ENCODE measurements around the gene MSI2. TPM values are rescaled to one million over a fixed set of nuclear protein-coding genes. Genes with fewer than 3 reads are reported as not detected.

MSI2 gene
- total and polyA plus RNA-seq, 9 of the 15 experiments (the other 6 are each of a cell fraction or from before 2014, with no cell fraction given) = 4.6 to 61.8 (median 42.4) TPM

DNA sequence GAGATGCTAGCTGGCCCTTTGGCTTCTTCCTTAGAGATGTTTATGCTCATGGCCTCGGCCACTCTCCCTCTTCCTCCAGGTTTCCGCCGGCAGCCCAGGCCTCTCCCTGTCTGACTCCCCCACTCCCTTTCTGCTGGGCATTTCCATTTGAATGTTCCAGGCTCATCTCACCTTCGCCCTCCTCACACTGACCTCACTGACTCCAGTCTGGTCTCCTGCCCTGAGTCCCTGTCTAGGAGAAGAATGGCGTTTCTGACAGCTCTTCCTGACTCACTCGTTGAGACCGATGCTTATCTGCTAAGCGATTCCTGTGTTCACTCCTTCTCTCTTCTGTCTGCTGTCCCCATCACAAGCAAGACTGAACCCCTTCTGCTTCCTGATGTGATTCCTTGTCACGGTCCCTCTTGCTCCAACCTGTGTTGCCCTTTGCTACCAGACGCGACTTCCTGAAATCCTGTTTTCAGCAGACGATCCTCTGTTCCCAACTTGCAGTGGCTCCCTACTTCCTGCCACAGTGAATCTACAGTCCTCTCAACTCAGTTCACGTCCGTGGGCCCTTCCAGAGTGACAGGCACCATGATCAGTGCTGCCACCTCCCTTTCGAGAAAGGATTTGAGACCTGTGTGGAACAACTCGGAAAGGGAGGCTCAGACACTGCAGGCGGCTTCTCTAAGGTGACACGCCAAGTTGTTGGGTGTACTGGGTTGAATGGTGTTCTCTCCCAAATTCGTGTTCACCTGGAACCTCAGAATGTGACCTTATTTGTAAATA is 176.4 kb downstream of the MSI2 start:
- BruUV-seq (replicated peaks) = no TSS peak
- POLR2A ChIA-PET = interaction anchor here (0.8 kb wide), 1 partner anchor 640 kb away, joined by 3 read pairs; no protein-coding TSS in a partner anchor
- TF ChIP-seq MEIS2 (IDR thresholded peaks at IDR 0.05; ENCODE audit: partially characterized antibody) = peak; percentile 64
- peak in 1 of 2 experiments; percentile 31; a peak in 2 of 4 replicates for TF ChIP-seq RAD21 (CRISPR knock-in tag; conservative IDR thresholded peaks at IDR 0.05 in 1 of 2, IDR thresholded peaks at IDR 0.05 in 1 of 2)
- TF ChIP-seq ZNF165 (CRISPR knock-in tag; IDR thresholded peaks at IDR 0.05; ENCODE audit: borderline replicate concordance) = no peak
- 0 out of 2 replicates have a peak, but pooled peaks have one; percentile 2 for TF ChIP-seq BHLHE40 (IDR thresholded peaks at IDR 0.05; ENCODE audit: low read length)
- no peak for TF ChIP-seq PHF8 (IDR thresholded peaks at IDR 0.05; ENCODE audit: borderline replicate concordance, low read length)
- TF ChIP-seq, protein P1, sequence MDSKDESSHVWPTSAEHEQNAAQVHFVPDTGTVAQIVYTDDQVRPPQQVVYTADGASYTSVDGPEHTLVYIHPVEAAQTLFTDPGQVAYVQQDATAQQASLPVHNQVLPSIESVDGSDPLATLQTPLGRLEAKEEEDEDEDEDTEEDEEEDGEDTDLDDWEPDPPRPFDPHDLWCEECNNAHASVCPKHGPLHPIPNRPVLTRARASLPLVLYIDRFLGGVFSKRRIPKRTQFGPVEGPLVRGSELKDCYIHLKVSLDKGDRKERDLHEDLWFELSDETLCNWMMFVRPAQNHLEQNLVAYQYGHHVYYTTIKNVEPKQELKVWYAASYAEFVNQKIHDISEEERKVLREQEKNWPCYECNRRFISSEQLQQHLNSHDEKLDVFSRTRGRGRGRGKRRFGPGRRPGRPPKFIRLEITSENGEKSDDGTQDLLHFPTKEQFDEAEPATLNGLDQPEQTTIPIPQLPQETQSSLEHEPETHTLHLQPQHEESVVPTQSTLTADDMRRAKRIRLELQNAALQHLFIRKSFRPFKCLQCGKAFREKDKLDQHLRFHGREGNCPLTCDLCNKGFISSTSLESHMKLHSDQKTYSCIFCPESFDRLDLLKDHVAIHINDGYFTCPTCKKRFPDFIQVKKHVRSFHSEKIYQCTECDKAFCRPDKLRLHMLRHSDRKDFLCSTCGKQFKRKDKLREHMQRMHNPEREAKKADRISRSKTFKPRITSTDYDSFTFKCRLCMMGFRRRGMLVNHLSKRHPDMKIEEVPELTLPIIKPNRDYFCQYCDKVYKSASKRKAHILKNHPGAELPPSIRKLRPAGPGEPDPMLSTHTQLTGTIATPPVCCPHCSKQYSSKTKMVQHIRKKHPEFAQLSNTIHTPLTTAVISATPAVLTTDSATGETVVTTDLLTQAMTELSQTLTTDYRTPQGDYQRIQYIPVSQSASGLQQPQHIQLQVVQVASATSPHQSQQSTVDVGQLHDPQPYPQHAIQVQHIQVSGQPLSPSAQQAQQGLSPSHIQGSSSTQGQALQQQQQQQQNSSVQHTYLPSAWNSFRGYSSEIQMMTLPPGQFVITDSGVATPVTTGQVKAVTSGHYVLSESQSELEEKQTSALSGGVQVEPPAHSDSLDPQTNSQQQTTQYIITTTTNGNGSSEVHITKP (IDR thresholded peaks at IDR 0.05; ENCODE audit: partially characterized antibody) = no peak
- peak; percentile 72 for TF ChIP-seq FOSL1 (tag; conservative IDR thresholded peaks at IDR 0.05)
- TF ChIP-seq, protein P2, sequence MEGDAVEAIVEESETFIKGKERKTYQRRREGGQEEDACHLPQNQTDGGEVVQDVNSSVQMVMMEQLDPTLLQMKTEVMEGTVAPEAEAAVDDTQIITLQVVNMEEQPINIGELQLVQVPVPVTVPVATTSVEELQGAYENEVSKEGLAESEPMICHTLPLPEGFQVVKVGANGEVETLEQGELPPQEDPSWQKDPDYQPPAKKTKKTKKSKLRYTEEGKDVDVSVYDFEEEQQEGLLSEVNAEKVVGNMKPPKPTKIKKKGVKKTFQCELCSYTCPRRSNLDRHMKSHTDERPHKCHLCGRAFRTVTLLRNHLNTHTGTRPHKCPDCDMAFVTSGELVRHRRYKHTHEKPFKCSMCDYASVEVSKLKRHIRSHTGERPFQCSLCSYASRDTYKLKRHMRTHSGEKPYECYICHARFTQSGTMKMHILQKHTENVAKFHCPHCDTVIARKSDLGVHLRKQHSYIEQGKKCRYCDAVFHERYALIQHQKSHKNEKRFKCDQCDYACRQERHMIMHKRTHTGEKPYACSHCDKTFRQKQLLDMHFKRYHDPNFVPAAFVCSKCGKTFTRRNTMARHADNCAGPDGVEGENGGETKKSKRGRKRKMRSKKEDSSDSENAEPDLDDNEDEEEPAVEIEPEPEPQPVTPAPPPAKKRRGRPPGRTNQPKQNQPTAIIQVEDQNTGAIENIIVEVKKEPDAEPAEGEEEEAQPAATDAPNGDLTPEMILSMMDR (IDR thresholded peaks at IDR 0.05 in 2 of 3, conservative IDR thresholded peaks at IDR 0.05 in 1 of 3; ENCODE audit: insufficient read depth in 2 of 3, low read depth in 1 of 3, low read length in 3 of 3) = peak in 2 of 3 experiments; percentile 13 to 32; a peak in 1 of 6 replicates
- TF ChIP-seq, protein P3, sequence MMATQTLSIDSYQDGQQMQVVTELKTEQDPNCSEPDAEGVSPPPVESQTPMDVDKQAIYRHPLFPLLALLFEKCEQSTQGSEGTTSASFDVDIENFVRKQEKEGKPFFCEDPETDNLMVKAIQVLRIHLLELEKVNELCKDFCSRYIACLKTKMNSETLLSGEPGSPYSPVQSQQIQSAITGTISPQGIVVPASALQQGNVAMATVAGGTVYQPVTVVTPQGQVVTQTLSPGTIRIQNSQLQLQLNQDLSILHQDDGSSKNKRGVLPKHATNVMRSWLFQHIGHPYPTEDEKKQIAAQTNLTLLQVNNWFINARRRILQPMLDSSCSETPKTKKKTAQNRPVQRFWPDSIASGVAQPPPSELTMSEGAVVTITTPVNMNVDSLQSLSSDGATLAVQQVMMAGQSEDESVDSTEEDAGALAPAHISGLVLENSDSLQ (IDR thresholded peaks at IDR 0.05) = peak; percentile 74
- TF ChIP-seq ZZZ3 (IDR thresholded peaks at IDR 0.05) = no peak
- peak; percentile 35; the same call in 1 of the 2 replicates for TF ChIP-seq SMARCA4 (IDR thresholded peaks at IDR 0.05)
- peak; percentile 44; the same call in 1 of the 2 replicates for TF ChIP-seq CTBP1 (IDR thresholded peaks at IDR 0.05; ENCODE audit: borderline replicate concordance)
- TF ChIP-seq RCOR1 (IDR thresholded peaks at IDR 0.05; ENCODE audit: borderline replicate concordance in 1 of 2, low read depth in 2 of 2, low read length in 2 of 2) = 0 out of 4 replicates have a peak, but pooled peaks of 1 of the 2 experiments have one; percentile 7

More for the DNA sequence above, 176.4 kb downstream of the MSI2 start:
- in situ Hi-C loops (cut with MboI) = no loop called here
- no peak overlapping the region for H3K4me2 ChIP-seq (ENCODE audit: insufficient read depth, low read length)
- H3K36me3 ChIP-seq (ENCODE audit: control insufficient read depth, insufficient read depth, low read length) = peaks cover 2% of the 10 kb centered on the region; the same call in 1 of the 3 replicates
- FAIRE-seq (peak; percentile 79), DNase-seq (ENCODE audit: extremely low read depth in 1 of 4, low spot score in 3 of 4) (peak in 1 of 4 experiments; percentile 37), ATAC-seq (peak; percentile 74)
- no peaks in the 10 kb centered on the region for H3K9me3 ChIP-seq (replicated peaks; ENCODE audit: control insufficient read depth, insufficient read depth, low read depth, low read length)
- H3K9me1 ChIP-seq (ENCODE audit: control insufficient read depth, insufficient read depth, low read length) = no peaks in the 10 kb centered on the region
- H3K4me3 ChIP-seq = no peak overlapping the region
- no peaks in the 10 kb centered on the region for H3K27me3 ChIP-seq (ENCODE audit: control insufficient read depth in 2 of 2, insufficient read depth in 2 of 2, low read length in 2 of 2)
- H3K79me2 ChIP-seq (ENCODE audit: control insufficient read depth, insufficient read depth, low read length) = peaks cover 10% of the 10 kb centered on the region
- no peak overlapping the region for H2AFZ ChIP-seq (ENCODE audit: low read depth, low read length)
- no peak overlapping the region for H3K27ac ChIP-seq (ENCODE audit: extremely low read depth, low read depth, low read length)
- peaks cover 0 to 4% of the 10 kb centered on the region in 2 experiments; a peak in 3 of 5 replicates for H3K4me1 ChIP-seq (replicated peaks in 1 of 2; ENCODE audit: control insufficient read depth in 2 of 2, insufficient read depth in 2 of 2, low read length in 2 of 2)
- peak overlapping the region in 1 of 2 experiments; percentile 31; a peak in 1 of 4 replicates for H3K9ac ChIP-seq (ENCODE audit: insufficient read depth in 1 of 2, low read depth in 2 of 2, low read length in 2 of 2)
- WGBS (ENCODE audit: insufficient coverage, low coverage, missing lambda C conversion rate) = 52% methylated on average over 19 of the region's 19 CpGs
- no peaks in the 10 kb centered on the region; the same call in 1 of the 2 replicates for H4K20me1 ChIP-seq (replicated peaks; ENCODE audit: control insufficient read depth, insufficient read depth, low read length)
- CTCF ChIA-PET (ENCODE audit: low intra/inter-chr PET ratio) = interaction anchor here (1.0 kb wide), 1 partner anchor 190 kb away, joined by 3 read pairs; no protein-coding TSS in a partner anchor
- intact Hi-C loops (cut with micrococcal nuclease) = no loop called here

Measured in K562 (cell line).